ENCODE data around the gene DST. TPM values are rescaled to one million over a fixed set of nuclear protein-coding genes. Genes with fewer than 3 reads are reported as not detected.
"Not testable (repeated sequence)": the region's sequence is repeated elsewhere in the genome, so short reads cannot be mapped to it uniquely, and the experiment has no call there.

DST gene
- total RNA-seq, 1 experiment from 2014 or later, result 106 TPM

DNA sequence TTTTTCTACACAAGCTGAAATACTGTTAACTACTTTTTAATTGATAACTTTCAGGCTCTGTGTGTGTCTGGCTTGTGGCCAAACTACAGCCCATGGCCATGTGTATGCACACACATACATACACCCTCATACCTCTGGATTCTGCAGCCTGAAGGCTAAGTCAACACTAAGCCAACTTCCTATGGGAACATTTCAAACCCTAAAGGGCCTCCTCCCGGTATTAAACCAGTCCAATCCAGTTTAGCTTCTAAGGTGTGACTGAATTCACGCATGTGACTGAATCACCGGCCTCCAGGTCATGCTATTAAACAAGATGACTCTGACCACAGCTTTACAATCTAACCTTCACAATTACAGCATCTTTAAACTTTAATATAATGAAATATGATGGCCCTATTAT lies 20.7 kb upstream of the DST start:
- DNase-seq (ENCODE audit: low read depth), result peak; percentile 34

DNA sequence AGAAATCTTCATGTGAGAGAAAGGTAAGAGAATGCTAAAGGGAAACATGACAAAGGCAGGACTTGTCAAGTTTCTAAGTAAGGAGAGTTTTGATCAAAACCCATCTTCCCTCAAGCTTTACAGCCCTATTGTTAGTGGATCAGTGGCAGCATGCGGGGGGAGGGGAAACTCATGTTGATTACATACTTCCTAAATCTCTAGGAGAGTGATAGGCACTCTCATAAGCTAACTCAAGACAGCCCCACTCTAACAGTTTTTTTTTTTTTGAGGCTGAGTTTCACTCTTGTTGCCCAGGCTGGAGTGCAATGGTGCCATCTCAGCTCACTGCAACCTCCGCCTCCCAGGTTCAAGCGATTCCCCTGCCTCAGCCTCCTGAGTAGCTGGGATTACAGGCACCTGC lies 18.6 kb upstream of the DST start:
- DNase-seq (ENCODE audit: low read depth), result not testable (repeated sequence)

- DNase-seq (ENCODE audit: low read depth), result no peak
Measured at GRCh38 chr6:56660381-56660730, 17.7 kb upstream of the DST start.

DNA sequence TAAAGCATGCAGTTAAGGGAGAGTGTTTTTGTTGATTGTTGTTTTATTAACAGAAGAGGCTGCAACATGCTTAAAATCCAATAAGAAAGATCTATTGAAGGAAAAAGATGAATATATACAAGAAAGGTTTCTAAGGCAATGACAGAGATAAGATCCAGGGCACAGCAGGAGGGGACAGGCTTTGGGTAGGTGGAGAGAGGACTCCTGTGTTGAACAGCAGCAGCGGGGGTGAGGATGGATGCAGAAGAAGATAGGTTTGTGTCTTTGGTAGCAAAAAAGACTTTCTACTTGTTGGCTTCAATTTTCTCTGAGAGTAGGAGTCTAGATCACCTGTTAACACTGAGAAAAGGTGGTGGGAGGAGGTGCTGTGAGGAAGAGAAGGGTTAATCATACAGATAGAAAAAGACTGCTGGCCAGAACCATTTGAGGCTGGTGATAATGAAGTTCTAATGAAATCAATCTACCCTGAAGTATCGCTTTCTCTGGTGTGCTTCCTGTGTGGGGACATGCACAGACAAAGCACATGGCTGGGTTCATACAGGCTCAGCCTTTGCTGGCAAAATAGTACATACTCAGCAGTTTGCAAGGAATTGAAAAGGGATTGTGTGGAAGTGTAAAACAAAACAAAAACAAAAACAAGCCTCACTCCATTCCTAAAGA lies 17.2 kb upstream of the DST start:
- no peak for DNase-seq (ENCODE audit: low read depth)

DNA sequence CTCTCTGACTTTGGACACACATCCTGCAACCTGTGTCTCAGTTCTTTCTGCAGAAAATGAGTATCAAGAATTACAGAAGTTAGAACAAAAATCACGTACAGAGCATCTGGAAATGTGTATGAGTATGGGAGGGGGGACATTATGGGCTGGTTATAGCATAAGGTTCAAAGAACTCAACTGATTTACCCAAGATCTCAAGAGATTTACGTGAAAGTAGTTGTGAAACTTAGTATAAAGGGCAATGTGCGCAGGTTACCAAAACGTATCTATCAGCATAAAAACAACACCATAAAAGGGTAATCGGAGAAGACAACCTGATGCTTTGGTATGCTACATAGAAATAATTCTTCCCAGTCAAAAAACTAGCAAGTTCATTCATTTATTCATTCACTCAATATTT lies 15.6 kb upstream of the DST start:
- DNase-seq (ENCODE audit: low read depth), result no peak

DNA sequence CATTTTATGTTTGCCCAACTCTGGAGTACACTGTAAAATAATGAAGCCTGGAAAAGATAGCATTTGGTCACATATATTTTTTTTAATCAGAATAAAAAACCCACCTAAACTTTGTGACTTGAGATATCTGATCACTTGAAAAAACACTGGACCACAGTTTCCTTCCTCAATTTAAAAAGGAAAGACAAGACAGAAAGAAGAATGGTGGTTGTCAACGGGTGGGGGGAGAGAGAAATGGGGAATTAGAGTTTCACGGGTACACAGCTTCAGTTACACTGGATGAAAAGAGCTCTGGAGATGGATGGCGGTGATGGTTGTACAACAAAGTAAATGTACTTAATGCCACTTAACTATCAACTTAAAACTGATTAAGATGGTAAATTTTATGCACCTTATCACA lies 14.7 kb upstream of the DST start:
- DNase-seq (ENCODE audit: low read depth), result no peak

DNA sequence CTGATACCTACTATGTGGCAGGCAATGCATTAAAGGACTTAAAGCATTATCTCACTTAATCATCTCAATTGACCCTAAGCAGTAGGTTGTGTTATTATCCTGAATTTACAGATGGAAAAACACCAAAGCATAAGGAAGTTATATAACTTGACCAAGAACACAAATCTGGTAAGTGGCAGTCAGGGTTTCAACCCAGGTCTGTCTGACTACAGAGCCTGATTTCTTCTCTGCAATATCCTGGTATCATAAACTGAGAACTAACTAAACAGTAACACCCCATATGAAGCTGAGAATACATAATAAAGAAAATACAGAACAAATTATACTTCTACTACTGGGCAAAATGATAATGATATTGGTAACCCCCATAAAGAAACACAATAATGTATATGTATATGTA lies 13.8 kb upstream of the DST start:
- DNase-seq (ENCODE audit: low read depth), result no peak

GRCh38 chr6:56655996-56656395 lies 13.3 kb upstream of the DST start:
- DNase-seq (ENCODE audit: low read depth), result no peak

DNA sequence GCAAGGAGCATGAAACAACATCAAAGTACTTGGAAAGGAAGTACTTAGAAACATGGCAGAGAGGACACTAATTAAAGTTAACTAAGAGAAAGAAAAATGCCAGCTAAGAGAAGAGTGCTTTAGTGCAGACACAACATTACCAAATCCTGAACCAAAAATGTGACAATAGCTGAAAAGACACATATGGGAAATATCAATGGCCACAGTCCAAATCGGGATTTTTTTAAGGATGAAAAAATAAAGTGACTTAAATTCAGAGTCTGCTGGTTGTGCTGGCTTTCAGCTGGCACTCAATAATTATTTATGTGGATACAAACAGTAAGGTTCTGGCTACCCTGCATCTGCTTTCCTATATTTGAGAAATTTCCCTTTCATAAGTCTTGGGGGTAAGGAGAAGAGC lies 12.6 kb upstream of the DST start:
- no peak for DNase-seq (ENCODE audit: low read depth)

DNA sequence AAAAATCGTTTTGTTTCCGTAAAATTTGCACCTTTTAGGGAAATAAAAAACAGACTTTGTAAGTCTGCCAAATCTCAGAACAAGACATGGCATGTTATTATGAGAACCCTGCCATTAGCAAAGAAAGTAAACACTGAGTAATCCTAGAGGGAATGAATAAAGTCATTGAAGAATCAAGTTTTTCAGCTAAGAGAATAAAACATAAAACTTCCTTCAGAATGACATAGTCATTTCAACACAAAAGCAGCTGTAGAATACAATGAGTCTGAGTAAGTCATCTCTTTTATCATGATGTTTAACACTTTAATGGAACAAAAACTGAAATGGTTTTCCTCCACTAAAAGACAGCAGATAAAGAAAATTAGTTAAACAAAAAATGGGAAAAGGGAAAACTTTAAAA lies 10.3 kb upstream of the DST start:
- peak; percentile 38 for DNase-seq (ENCODE audit: low read depth)

GRCh38 chr6:56652231-56652630 lies 9.5 kb upstream of the DST start:
- DNase-seq (ENCODE audit: low read depth), result peak; percentile 41

DNA sequence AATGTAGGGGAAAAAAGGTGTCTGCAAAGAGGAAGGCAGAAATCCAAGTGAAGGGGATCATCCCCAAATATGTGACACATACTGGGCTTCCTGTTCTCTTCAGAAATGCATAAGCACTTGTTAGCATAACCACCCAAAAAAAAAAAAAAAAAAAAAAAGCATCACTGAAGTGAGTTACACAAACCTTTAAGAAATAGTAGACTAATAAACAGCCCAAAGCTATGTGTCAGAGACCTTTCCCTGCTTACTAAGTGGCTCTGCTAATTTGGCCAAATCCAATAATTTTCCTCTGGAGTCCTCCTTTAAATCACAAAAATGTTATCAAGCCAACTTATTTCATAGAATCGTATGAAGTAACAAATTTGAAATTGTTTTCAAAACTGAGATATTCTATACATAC lies 7.5 kb upstream of the DST start:
- DNase-seq (ENCODE audit: low read depth), result no peak

DNA sequence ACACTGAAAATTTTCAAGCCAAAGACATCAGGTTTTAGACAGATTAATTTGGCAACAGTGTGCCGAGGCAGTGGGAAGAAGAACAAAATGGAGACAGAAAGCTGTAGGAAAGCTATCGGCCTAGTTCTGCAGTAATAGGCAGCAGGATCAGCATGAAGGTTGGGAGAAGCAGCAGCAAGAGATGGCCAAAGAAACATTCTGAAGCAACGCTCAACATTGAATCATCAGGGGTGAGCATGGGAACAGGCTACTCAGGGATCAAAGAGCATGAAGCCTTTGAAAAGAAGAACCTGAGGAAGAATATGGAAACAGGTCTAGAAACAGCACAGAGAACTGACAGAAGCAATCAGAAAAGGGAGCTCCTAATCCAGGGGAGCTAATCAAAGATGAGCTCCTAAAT lies 7.1 kb upstream of the DST start:
- DNase-seq (ENCODE audit: low read depth), result no peak

DNA sequence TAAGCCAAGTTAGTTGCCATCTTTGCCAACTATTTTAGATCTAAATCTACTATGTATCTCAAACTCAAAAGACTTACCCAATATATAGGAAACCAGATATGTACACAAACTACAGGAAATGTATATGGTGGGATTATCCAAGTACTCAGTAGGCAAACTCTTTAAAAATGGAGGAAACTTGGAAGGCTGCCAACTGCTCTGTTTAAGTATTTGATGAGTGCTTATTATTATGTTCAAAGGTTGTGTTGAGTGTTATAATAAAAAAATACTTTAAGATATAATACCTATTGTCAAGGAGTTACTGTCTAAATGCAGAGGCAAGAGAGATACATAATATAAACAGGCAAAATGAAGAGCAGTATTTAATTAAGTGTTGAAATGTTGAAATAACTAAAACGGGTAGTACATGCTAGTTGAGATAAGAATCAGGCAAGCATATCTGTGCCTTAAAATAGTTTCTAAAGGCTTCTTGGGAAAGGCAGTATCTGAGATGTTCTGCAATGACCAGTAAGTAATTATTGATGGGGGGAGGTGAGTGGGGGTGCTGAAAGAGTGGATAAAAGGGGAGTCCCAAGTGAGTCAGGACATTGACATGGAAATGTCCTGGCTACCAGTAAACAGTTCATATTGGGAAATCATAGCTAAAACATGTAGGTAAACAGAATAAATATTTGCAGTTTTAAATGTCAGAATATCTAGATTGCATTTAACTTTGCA lies 6.5 kb upstream of the DST start:
- no peak for DNase-seq (ENCODE audit: low read depth)

GRCh38 chr6:56647172-56647762 lies 4.6 kb upstream of the DST start:
- DNase-seq (ENCODE audit: low read depth), result no peak

DNA sequence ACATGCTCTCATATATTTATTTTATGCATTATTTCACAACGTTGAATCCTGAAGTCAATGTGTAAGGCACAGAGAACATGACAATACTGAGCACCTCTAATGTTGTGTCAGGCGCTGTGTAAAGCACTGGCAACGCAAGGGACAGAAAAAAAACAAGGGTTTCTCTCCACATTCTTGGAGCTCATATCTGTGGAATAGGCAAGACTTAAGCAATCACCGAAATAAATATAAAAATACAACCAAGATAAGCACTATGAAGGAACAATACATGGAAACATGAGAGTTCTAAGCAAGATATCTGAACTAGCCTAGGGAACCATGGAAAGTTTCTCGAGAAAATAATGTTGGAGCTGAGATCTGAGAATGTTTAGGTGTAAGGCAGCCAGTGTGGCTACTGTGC lies 1.7 kb upstream of the DST start:
- no peak for DNase-seq (ENCODE audit: low read depth)

- DNase-seq (ENCODE audit: low read depth), result no peak
Measured at GRCh38 chr6:56643379-56644089, 845 bp upstream of the DST start.

- DNase-seq (ENCODE audit: low read depth), result no peak
Measured at GRCh38 chr6:56640374-56640773, 2.3 kb downstream of the DST start.

DNA sequence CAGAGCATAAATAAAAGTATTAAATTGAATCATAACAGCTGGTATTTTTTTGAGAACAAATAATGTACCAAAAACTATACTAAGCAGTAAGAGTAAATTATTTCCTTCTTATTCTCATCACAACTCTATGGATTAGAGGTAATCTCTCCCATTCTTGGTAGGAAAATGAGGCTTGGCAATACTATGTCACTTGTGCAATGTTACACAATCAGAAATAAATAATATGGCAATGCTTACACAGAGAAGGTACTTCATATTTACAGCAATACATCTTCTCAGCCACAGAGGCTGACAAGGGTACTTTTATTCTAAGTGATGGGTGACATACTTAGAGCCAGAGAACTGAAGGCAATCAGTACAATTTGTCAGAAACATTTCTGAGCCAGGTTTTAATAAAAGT lies 3.9 kb downstream of the DST start:
- no peak for DNase-seq (ENCODE audit: low read depth)

DNA sequence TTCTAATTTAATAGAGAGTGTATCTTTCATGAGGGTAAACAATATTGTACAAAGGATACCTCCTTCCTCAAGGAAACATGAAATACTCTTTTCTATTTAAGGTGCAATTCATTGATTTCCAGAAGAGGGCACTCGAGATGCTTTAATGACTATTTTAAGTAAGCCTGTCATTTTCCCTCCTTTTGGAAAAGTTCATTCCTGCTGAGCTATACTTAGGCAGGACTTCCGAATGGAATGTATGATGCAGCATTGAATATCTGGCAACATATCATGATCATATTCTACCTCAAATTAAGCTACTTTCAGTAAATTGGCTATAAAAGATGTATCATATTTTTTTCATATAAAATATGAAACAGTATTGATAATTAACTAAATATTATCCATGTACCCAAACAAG lies 5.0 kb downstream of the DST start:
- DNase-seq (ENCODE audit: low read depth), result peak; percentile 42

GRCh38 chr6:56628105-56628504 lies 14.6 kb downstream of the DST start:
- no peak for DNase-seq (ENCODE audit: low read depth)

DNA sequence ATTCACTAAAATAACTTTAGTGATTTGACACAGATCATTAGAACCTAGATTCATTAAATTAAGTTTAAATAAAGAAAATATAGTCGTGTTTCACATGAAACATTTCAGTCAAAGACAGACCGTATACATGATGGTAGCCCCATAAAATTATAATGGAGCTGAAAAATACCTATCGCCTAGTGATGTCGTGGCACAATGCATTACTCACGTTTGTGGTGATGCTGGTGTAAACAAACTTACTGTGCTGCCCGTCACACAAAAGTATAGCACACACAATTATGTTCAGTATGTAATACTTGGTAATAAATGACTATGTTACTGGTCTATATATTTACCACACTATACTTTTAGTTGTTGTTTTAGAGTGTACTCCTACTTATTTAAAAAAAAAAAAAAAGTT lies 17.3 kb downstream of the DST start:
- DNase-seq (ENCODE audit: low read depth), result no peak

GRCh38 chr6:56624728-56625069 lies 18.0 kb downstream of the DST start:
- DNase-seq (ENCODE audit: low read depth), result no peak

Measured in Daoy (cell line).